Measurements from ENCODE around the gene GEMIN5.
"Not testable (repeated sequence)": the region's sequence is repeated elsewhere in the genome, so short reads cannot be mapped to it uniquely, and the experiment has no call there.

GEMIN5 gene

DNA sequence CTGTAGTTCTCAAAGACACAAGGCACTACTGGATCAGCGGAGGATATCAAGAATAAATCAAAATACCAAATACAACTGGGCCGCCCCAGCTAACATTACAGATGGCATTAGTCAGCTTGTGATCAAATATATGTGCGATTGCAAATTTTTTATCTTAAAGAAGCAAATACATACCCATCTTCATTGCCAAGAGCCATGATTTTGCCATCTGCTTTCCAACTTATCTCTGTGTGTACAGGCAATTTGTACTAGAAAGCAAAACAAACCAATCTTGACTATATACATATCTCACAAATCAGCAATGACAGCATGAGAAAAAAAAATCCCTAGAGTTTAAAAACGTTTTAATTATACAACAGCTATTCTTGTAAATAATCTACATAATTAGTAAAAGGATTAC, 20.3 kb downstream of the GEMIN5 start:
- Histone ChIP-seq H3K9me3 (ENCODE audit: control insufficient read depth, insufficient read depth, low read length) (no peaks in the 10 kb centered on the region), H3K36me3 (ENCODE audit: insufficient read depth, low read length) (peaks cover 10% of the 10 kb centered on the region; the same call in 1 of the 2 replicates), H3K9ac (ENCODE audit: low read depth, low read length) (no peak overlapping the region), H3K4me1 (ENCODE audit: insufficient read depth, low read length) (peaks cover 5% of the 10 kb centered on the region)

DNA sequence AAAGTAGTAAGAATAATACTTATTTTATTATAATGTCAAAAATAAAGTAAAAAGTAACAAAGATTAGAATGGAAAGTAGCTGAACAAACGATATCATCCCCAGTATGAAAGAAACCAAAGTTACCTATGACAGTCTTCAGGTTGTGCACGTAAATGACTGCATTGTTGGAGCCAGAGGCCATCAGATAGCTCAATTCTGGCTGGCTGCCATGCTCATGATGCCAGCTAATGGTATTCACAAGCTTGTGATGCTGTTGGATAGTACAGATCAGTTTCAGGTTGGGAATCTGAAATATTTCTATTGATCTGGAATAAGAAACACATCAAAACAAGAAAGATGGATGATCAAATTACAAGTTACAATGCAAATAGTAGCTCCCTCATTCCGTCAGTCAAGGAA, 21.1 kb downstream of the GEMIN5 start:
- Histone ChIP-seq H3K9me3 (ENCODE audit: control insufficient read depth, insufficient read depth, low read length) (no peaks in the 10 kb centered on the region), H3K36me3 (ENCODE audit: insufficient read depth, low read length) (peaks cover 13% of the 10 kb centered on the region; the same call in 1 of the 2 replicates), H3K9ac (ENCODE audit: low read depth, low read length) (no peak overlapping the region), H3K4me1 (ENCODE audit: insufficient read depth, low read length) (peaks cover 5% of the 10 kb centered on the region)

DNA sequence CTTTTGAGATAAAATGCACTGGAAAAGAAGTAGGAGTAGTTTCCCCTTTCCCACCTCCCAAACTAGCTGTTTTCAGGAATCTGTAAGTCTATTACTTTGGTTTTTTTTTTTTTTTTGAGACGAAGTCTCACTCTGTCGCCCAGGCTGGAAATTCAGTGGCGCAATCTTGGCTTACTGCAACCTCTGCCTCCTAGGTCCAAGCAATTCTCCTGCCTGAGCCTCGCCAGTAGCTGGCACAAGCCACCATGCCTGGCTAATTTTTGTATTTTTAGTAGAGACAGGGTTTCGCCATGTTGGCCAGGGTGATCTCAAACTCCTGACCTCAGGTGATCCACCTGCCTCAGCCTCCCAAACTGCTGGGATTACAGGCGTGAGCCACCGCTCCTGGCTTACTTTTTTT, 32.4 kb downstream of the GEMIN5 start:
- H3K4me1 ChIP-seq (ENCODE audit: insufficient read depth, low read length); H3K9ac ChIP-seq (ENCODE audit: low read depth, low read length); H3K9me3 ChIP-seq (ENCODE audit: control insufficient read depth, insufficient read depth, low read length): not testable (repeated sequence)
- peaks cover 40% of the 10 kb centered on the region for H3K36me3 ChIP-seq (ENCODE audit: insufficient read depth, low read length)

DNA sequence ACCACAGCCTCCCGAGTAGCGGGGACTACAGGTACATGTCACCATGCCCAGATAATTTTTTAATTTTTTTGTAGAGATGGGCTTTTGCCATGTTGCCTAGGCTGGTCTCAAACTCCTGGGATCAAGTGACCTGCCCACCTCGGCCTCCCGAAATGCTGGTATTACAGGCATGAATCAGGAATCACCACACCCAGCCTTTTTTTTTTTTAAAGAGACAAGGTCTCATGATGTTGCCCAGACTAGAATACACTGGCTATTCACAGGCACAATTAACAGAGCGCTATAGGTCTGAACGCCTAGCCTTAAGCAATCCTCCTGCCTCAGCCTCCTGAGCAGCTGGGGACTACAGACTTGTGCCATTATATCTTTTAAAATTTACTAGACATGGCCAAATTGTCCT, 36.1 kb downstream of the GEMIN5 start:
- Histone ChIP-seq H3K9me3 (ENCODE audit: control insufficient read depth, insufficient read depth, low read length) (no peaks in the 10 kb centered on the region), H3K36me3 (ENCODE audit: insufficient read depth, low read length) (peaks cover 35% of the 10 kb centered on the region), H3K4me1 (ENCODE audit: insufficient read depth, low read length) (no peaks in the 10 kb centered on the region)

DNA sequence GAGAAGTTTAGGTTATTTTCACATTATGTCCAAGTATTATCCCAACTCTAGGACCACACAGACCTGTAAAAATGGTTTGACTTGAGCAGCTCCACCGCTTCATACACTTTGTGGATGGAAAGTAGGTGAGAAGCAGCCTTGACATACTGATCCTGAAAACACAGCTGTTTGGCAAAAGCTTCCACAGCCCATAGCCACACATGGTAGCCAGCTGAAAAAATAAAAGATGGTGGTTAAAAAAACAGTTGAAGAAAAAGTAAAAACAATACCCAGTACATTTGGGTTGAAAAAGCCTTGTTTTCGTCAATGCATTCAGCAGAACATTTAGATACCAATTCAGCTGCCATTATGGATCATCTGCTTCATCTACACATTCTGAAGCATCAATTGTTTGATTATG, 36.7 kb downstream of the GEMIN5 start:
- H3K4me1 ChIP-seq (ENCODE audit: insufficient read depth, low read length): no peaks in the 10 kb centered on the region
- H3K36me3 ChIP-seq (ENCODE audit: insufficient read depth, low read length): peaks cover 33% of the 10 kb centered on the region
- H3K9me3 ChIP-seq (ENCODE audit: control insufficient read depth, insufficient read depth, low read length): no peaks in the 10 kb centered on the region
- H3K9ac ChIP-seq (ENCODE audit: low read depth, low read length): no peak overlapping the region

More for the DNA sequence above, 36.1 kb downstream of the GEMIN5 start:
- no peak overlapping the region for H3K9ac ChIP-seq (ENCODE audit: low read depth, low read length)

DNA sequence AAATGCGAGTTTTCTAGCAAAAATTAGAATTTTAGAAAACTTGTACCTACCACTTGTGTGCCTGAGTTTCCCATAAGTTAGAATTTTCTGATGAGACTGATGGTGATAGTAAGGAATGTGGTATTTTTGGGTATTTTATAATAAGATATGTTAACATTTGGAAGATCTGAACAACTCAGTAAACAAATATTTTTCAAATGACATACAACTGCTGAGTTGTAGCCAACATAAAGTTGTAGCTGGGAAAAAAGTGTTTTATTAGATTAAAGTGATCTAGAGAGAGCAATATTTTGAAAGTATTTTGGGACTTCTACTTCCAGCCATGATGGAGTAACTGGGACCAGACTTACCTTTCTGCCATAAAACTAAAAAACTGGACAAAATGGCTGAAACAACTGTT, 37.9 kb downstream of the GEMIN5 start:
- H3K9ac ChIP-seq (ENCODE audit: low read depth, low read length): no peak overlapping the region
- no peaks in the 10 kb centered on the region for H3K4me1 ChIP-seq (ENCODE audit: insufficient read depth, low read length)
- H3K36me3 ChIP-seq (ENCODE audit: insufficient read depth, low read length): peaks cover 42% of the 10 kb centered on the region
- no peaks in the 10 kb centered on the region for H3K9me3 ChIP-seq (ENCODE audit: control insufficient read depth, insufficient read depth, low read length)

DNA sequence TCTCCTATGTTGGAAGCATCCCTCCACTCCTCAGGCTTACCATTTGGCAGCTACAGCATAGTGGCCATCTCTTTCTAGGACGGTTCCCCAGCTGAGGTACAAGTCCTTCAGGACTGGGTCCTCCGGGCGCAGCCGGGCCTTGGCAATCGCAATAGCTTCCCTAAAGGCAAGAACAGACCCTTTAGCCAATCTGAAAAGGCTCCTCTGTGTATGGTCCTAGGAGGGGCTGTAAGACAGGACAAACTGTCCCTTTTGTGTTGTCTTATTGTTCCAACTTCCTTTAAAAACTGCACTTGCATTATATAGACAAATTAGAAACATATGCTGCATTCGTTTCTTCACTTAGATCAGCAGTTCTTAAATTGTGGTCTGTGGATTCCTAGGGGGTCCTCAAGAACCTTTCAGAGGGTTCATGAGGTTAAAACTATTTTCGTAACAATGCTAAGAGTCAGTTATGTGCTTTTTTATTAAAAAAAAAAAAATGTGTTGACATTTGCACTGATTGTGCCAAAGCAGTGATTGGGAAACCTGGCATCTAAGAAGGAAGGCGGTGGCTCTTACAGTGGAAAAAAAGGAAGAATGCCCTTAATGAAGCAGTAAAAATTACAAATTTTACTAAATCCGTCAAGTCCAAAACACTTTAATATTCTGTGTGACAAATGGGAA, 38.7 kb downstream of the GEMIN5 start:
- Histone ChIP-seq H3K9ac (ENCODE audit: low read depth, low read length) (no peak overlapping the region), H3K4me1 (ENCODE audit: insufficient read depth, low read length) (no peaks in the 10 kb centered on the region), H3K9me3 (ENCODE audit: control insufficient read depth, insufficient read depth, low read length) (no peaks in the 10 kb centered on the region), H3K36me3 (ENCODE audit: insufficient read depth, low read length) (peaks cover 39% of the 10 kb centered on the region)

DNA sequence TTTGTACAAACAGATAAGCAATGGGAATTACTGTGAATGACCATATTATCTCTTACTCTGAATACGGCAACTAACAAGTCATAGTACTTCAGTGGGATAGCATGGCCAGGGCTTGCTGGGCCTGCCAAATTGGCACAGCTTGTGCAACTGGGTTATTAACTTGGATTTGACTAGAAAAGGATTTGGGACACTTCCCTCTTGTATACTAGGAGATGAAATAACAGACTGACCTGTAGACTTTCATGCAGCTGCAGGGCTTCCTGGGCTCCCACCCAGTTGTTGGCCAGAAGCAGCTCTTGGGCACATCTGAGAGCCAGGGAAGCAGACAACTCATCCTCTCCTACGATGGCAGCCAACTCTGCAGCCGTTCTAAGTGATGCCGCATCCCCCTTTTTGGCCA, 39.8 kb downstream of the GEMIN5 start:
- Histone ChIP-seq H3K36me3 (ENCODE audit: insufficient read depth, low read length) (peaks cover 39% of the 10 kb centered on the region), H3K9ac (ENCODE audit: low read depth, low read length) (no peak overlapping the region)

DNA sequence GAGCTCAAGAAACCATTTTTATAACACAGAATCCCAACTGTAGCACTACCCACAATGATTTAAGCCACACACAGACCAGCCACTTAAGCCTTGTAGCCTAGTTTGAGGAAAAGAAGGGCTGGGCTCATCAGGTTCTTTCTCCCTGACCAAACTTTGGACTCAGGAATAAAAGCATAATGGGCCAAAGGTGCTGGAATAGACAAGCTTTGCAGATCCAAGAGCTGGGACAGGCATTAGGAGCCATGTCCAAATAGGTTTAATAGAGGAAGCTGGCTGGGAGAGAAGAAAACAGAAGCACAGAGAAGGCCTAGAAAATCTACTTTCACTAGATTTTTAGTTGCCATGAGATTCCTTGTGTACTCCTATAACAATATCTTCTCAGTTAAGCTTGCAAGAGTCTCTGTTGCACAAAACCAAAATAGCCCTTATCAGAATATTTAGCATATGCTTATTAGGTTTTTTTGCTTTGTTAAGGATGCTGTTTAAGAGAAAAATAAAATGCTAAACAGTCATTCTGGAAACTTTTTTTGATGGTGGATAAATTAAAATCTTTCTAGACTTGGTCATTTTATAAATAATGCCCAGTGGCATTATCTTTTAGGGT, 41.3 kb downstream of the GEMIN5 start:
- H3K36me3 ChIP-seq (ENCODE audit: insufficient read depth, low read length): peaks cover 31% of the 10 kb centered on the region
- no peak overlapping the region for H3K9ac ChIP-seq (ENCODE audit: low read depth, low read length)

More for the DNA sequence above, 39.8 kb downstream of the GEMIN5 start:
- Histone ChIP-seq H3K9me3 (ENCODE audit: control insufficient read depth, insufficient read depth, low read length) (no peaks in the 10 kb centered on the region), H3K4me1 (ENCODE audit: insufficient read depth, low read length) (no peaks in the 10 kb centered on the region)

DNA sequence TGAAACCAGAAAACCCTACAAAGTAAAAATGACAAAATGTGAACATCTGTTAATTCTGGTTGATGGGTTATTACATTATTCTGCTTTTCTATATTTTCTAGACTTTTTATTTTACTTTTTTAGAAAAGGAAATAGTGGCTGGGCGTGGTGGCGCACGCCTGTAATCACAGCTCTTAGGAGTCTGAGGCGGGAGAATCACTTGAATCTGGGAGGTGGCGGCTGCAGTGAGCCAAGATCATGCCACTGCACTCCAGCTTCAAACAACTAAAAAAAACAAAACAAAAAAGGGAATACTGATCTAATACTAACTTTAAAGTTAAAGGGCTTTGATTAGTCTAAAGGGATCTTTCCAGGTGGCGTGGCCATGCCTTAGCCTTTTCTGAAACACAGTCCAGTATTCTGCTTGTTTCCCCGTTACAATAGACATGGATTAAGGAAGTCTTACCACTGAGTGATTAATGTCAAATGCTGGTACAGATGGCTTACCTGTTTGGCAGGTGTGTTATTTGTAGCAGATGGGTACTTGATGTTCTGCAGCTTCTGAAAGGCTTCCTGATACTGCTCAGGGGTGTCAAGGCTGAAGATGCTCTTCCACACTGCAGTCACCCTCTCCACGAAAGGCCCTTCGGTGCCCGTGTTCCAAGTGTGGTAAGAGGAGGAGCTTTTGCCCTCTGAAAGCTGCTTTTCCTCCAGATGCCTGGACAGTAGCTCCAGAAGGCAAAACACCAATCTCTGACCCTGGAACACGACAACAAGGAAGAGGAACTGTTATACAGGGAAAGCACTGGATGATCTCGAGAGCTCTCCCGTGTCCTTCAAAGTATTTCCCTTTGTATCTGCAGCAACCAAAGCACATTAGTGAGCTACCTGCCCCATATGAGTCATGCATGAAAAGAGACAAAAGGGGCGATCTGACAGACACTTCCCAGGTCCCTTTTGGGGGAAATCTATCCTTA, 42.1 kb downstream of the GEMIN5 start:
- peaks cover 38% of the 10 kb centered on the region for H3K36me3 ChIP-seq (ENCODE audit: insufficient read depth, low read length)
- H3K9me3 ChIP-seq (ENCODE audit: control insufficient read depth, insufficient read depth, low read length): no peaks in the 10 kb centered on the region
- H3K9ac ChIP-seq (ENCODE audit: low read depth, low read length): no peak overlapping the region
- H3K4me1 ChIP-seq (ENCODE audit: insufficient read depth, low read length): no peaks in the 10 kb centered on the region

More for the DNA sequence above, 41.3 kb downstream of the GEMIN5 start:
- Histone ChIP-seq H3K4me1 (ENCODE audit: insufficient read depth, low read length) (no peaks in the 10 kb centered on the region), H3K9me3 (ENCODE audit: control insufficient read depth, insufficient read depth, low read length) (no peaks in the 10 kb centered on the region)

DNA sequence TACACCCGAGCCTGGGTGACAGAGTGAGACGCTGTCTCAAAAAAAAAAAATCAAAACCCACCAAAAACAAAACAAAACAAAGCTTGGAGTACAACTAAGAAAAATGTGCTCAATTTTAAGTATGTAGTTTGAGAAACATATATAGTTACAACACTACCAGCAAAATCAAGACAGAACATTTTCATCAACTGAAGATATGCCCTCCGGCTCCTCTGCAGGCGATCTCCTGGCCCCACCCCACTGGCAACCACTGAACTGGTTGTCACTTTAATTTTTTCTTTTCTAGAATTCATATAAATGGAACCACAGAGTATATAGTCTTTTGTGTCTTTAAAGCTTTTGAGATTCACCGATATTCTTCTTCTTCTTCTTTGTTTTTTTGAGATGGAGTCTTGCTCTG, 44.6 kb downstream of the GEMIN5 start:
- Histone ChIP-seq H3K9ac (ENCODE audit: low read depth, low read length) (no peak overlapping the region), H3K9me3 (ENCODE audit: control insufficient read depth, insufficient read depth, low read length) (no peaks in the 10 kb centered on the region), H3K36me3 (ENCODE audit: insufficient read depth, low read length) (peaks cover 36% of the 10 kb centered on the region), H3K4me1 (ENCODE audit: insufficient read depth, low read length) (no peaks in the 10 kb centered on the region)

DNA sequence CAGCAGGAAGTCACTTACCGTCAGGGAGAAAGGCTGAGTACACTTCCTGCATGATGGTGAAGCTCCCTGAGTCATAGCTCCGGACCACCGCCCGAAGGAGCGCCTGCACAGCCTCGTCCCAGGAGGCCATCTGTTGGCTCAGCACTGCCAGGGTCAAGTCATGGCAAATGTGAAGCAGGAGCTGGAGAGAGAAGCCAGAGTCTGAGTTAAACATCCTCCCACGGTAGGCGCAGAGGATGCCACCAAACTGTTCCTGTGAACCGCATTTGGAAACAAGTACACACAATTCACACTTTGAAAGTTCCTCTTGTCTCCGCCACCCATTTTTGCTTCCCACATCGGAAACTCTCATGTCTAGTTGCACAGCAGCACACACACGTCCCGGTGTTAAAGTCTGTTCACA, 45.6 kb downstream of the GEMIN5 start:
- H3K36me3 ChIP-seq (ENCODE audit: insufficient read depth, low read length): peaks cover 40% of the 10 kb centered on the region
- no peaks in the 10 kb centered on the region for H3K4me1 ChIP-seq (ENCODE audit: insufficient read depth, low read length)
- no peak overlapping the region for H3K9ac ChIP-seq (ENCODE audit: low read depth, low read length)
- H3K9me3 ChIP-seq (ENCODE audit: control insufficient read depth, insufficient read depth, low read length): peaks cover 5% of the 10 kb centered on the region; the same call in 1 of the 2 replicates

DNA sequence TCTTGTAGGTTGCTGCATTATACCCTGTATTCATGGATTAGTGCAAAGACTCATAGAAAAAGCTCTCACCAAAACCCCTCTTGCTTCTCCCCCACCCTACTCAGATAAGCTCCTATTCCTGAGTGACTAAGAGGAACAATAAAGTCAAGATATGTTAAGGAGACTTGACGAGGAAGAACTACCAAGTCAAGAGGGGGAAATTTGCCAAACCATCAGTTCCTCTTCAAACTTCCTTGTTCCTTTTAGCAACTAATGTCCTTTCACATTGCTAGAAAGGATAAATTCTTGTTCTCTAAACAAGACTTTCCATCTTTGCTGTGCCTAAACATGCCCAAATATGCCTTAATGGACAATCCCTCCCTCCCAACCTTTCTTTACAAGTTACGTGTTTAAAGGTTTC, 52.6 kb downstream of the GEMIN5 start:
- no peaks in the 10 kb centered on the region for H3K4me1 ChIP-seq (ENCODE audit: insufficient read depth, low read length)
- peaks cover 27% of the 10 kb centered on the region for H3K9me3 ChIP-seq (ENCODE audit: control insufficient read depth, insufficient read depth, low read length)
- no peak overlapping the region for H3K9ac ChIP-seq (ENCODE audit: low read depth, low read length)
- peaks cover 31% of the 10 kb centered on the region for H3K36me3 ChIP-seq (ENCODE audit: insufficient read depth, low read length)

DNA sequence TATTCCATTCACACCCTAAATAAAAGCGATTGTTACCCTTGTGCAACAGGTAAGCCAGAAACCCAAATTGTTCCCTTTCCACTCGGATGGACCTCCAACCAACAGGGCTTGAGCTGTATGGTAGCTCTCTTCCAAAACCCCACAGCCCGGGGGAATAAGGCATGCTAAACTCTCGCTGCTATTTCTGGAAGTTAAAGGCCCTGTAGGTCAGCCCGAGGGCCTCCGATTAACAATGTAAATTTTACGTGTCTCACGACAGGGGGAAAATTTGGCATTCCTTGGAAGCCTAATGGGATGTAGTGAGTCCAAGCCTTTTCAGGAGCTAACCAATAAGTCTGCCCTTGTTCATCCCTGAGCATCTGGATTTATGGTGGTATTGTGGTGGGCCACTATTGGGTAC, 53.6 kb downstream of the GEMIN5 start:
- Histone ChIP-seq H3K4me1 (ENCODE audit: insufficient read depth, low read length) (no peaks in the 10 kb centered on the region), H3K9me3 (ENCODE audit: control insufficient read depth, insufficient read depth, low read length) (peaks cover 30% of the 10 kb centered on the region), H3K9ac (ENCODE audit: low read depth, low read length) (no peak overlapping the region), H3K36me3 (ENCODE audit: insufficient read depth, low read length) (peaks cover 27% of the 10 kb centered on the region)
